Neural crest cell (in vitro differentiated cells): ENCODE measurements around the gene TAAR5. TPM values are rescaled to one million over a fixed set of nuclear protein-coding genes. Genes with fewer than 3 reads are reported as not detected.

Source experiments
- DNase-seq: peaks from one replicate; pipeline ENCODE4 v3.0.0; 2021; ENCODE audit warnings: low read depth, mixed read lengths, low spot score
- H3K27ac Mint-ChIP-seq: one replicate; pipeline ENCODE4 v1.8.0; 2021; ENCODE audit warnings: mild to moderate bottlenecking, mixed read lengths; ENCODE audit not compliant: unreplicated experiment
- H3K27me3 Mint-ChIP-seq: 2 replicates; pipeline ENCODE4 v1.8.0; 2021; ENCODE audit warnings: low read depth, mild to moderate bottlenecking, mixed read lengths
- H3K36me3 Mint-ChIP-seq: 2 replicates; pipeline ENCODE4 v1.8.0; 2021; ENCODE audit warnings: low read depth, mild to moderate bottlenecking, mixed read lengths
- H3K4me1 Mint-ChIP-seq: 2 replicates; pipeline ENCODE4 v1.8.0; 2021; ENCODE audit warnings: mixed read lengths
- H3K4me3 Mint-ChIP-seq: one replicate; pipeline ENCODE4 v1.8.0; 2021; ENCODE audit warnings: mild to moderate bottlenecking, mixed read lengths
- H3K9me3 Mint-ChIP-seq: 2 replicates; pipeline ENCODE4 v1.8.0; 2021; ENCODE audit warnings: mixed read lengths
- CTCF ChIP-seq: fragments of 200-600 bp; sonication (generic); conservative IDR thresholded peaks from 2 replicates; pipeline ENCODE4 v1.5.0; 2021; ENCODE audit warnings: antibody characterized with exemption, mild to moderate bottlenecking
- total RNA-seq: library from RNA; stranded (reverse); gene quantifications from 2 replicates; pipeline ENCODE4 v1.2.1, GENCODE V29; 2021

TAAR5 gene
- total RNA-seq, 1 donor from 2014 or later: not detected

DNA sequence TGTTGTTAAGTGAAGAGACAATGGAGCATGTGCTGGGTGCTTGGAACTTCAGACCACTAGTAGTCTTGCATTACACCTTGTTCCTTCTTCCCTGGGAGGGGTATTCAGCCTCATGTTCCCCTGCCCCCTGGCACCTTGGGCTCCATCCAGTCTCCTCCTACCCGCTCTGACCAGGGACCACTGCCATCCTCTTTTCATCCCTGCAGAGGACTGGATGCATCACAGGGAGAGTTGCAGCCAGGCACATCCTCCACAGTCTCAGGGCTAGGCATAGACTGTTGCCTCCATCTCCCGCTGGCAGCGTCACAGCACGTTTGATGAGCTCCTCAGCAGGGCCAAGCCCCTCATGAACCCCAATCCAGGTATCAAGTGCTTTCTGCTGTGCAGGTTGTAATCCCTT lies 38.3 kb downstream of the TAAR5 start:
- H3K4me1 Mint-ChIP-seq: no peaks in the 10 kb centered on the region
- no peaks in the 10 kb centered on the region for H3K9me3 Mint-ChIP-seq
- H3K27me3 Mint-ChIP-seq: no peaks in the 10 kb centered on the region
- DNase-seq: no peak
- H3K27ac Mint-ChIP-seq: no peak overlapping the region
- no peak for TF ChIP-seq CTCF
- H3K4me3 Mint-ChIP-seq: no peak overlapping the region
- H3K36me3 Mint-ChIP-seq: no peaks in the 10 kb centered on the region

DNA sequence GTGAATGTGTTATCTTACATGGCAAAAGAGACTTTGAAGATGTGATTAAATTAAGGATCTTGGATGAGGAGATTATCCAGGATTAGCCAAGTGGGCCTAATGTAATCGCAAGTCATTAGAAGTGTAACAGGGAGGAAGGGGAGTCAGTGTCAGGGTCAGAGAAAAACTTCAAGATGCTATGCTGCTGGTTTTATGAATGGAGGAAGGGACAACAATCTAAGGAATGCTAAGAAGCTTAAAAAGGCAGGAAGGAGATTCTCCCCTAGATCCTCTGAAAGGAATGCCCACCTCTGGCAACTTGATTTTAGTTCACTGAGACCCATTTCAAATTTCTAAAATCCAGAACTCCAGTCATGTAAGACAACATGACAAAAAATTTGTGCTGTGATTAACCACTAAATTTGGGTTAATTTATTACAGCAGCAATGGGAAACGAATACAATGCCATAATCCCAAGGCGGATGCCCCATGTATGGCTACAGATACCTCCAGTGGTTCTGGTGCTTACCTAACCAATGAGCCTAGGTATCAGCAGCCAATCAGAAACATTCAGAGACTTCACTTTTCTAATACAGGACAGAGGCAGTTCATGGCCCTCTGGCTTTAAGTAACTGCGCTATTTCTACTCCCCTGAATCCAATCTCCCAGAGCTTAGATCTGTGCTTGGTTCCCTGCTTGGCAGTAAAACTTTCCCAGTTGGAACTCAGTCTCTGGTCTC lies 40.6 kb downstream of the TAAR5 start:
- no peak for TF ChIP-seq CTCF
- H3K4me3 Mint-ChIP-seq: no peak overlapping the region
- no peaks in the 10 kb centered on the region for H3K27me3 Mint-ChIP-seq
- no peaks in the 10 kb centered on the region for H3K4me1 Mint-ChIP-seq
- H3K27ac Mint-ChIP-seq: no peak overlapping the region
- DNase-seq: no peak
- H3K36me3 Mint-ChIP-seq: no peaks in the 10 kb centered on the region
- H3K9me3 Mint-ChIP-seq: no peaks in the 10 kb centered on the region

DNA sequence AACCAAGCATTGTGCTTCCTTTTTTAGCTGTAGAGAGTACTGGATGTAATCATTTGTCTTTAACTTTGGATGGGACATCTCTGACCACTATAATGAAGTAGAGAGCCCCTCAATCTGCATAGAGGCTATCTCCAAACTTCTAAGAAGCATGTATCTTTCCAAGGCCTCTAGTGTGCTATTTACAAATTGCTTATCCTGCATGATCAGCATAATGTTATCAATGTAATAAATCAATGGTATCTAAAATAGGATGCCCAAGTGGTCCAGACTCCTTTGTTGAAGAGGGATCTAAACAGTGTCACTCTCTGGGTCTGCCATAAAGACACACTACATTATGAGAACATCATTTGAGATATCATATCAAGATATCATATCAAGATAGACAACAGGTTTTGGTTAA lies 44.7 kb downstream of the TAAR5 start:
- H3K27ac Mint-ChIP-seq: no peak overlapping the region
- no peaks in the 10 kb centered on the region for H3K4me1 Mint-ChIP-seq
- no peaks in the 10 kb centered on the region for H3K9me3 Mint-ChIP-seq
- H3K4me3 Mint-ChIP-seq: no peak overlapping the region
- TF ChIP-seq CTCF: no peak
- no peak for DNase-seq
- no peaks in the 10 kb centered on the region for H3K27me3 Mint-ChIP-seq
- no peaks in the 10 kb centered on the region for H3K36me3 Mint-ChIP-seq

Other genes with a start within 250 kb of the TAAR5 start
- gene MOXD1, start 188.3 kb downstream of the TAAR5 start, total RNA-seq: 83.6 and 89.4 TPM in 2 replicates
- 30.0 and 34.5 TPM in 2 replicates for gene STX7, start 76.6 kb downstream of the TAAR5 start, total RNA-seq
- gene TAAR9, start 51.5 kb downstream of the TAAR5 start, total RNA-seq: not detected in 2 replicates
- not detected in 2 replicates for gene TAAR8, start 37.1 kb downstream of the TAAR5 start, total RNA-seq
- gene TAAR6, start 19.4 kb downstream of the TAAR5 start, total RNA-seq: not detected in 2 replicates
- gene TAAR2, start 34.5 kb upstream of the TAAR5 start, total RNA-seq: not detected in 2 replicates
- not detected in 2 replicates for gene TAAR1, start 69.4 kb upstream of the TAAR5 start, total RNA-seq
- gene VNN1, start 124.3 kb upstream of the TAAR5 start, total RNA-seq: not detected in 2 replicates
- gene VNN2, start 168.2 kb upstream of the TAAR5 start, total RNA-seq: not detected in 2 replicates
- gene SLC18B1, start 208.9 kb upstream of the TAAR5 start, total RNA-seq: 18.4 and 18.8 TPM in 2 replicates
- gene RPS12, start 224.8 kb upstream of the TAAR5 start, total RNA-seq: 1,164 and 1,167 TPM in 2 replicates